B cell (primary cell): ENCODE results near the gene PDCD6IP. TPM values are rescaled to one million over a fixed set of nuclear protein-coding genes. Genes with fewer than 3 reads are reported as not detected.

Experiments used
- ATAC-seq: fragments of 200-7000 bp; cut with Tn5 transposase; one replicate; pipeline ENCODE4 v1.10.0; 2021; ENCODE audit warnings: low read depth, mild to moderate bottlenecking, moderate number of reproducible peaks, moderate library complexity
- CTCF ChIA-PET: fragments of 350-600 bp; sonication (Branson Sonifier 250); formaldehyde crosslinking; loops from one replicate; lab custom pipeline; 2021; ENCODE audit warnings: antibody characterized with exemption, inconsistent platforms; lab: Charles Lee
- POLR2A ChIA-PET: fragments of 350-600 bp; sonication (Branson Sonifier 250); formaldehyde crosslinking; loops from one replicate; lab custom pipeline; 2021; ENCODE audit warnings: antibody characterized with exemption; lab: Charles Lee
- DNase-seq: peaks from one replicate; pipeline ENCODE4 v3.0.0; 2013
- H2AFZ ChIP-seq: 2 replicates; pipeline ENCODE4 v1.6.1; 2012; ENCODE audit warnings: mild to moderate bottlenecking, low read depth, low read length; ENCODE audit not compliant: insufficient read depth, poor library complexity, severe bottlenecking
- H3K27ac ChIP-seq, 2 donors: 1 replicate in 1 of 2; 2 replicates in 1 of 2; pipeline ENCODE4 v1.5.1; 2012 to 2013; ENCODE audit warnings: low read length in 2 of 2, mild to moderate bottlenecking in 2 of 2, moderate library complexity in 1 of 2
- H3K27me3 ChIP-seq, 4 experiments: fragments of 200-600 bp in 1 of 4; sonication (generic) in 1 of 4; replicated peaks in 1 of 4; 1 replicate in 2 of 4; 2 replicates in 2 of 4; pipeline versions ENCODE4 v1.6.1 to v1.7.0; 2013 to 2016; ENCODE audit warnings: low read length in 3 of 4, mild to moderate bottlenecking in 2 of 4, mixed read lengths in 1 of 4, moderate library complexity in 1 of 4; ENCODE audit not compliant: insufficient read depth in 4 of 4, control insufficient read depth in 3 of 4; ENCODE audit errors: control extremely low read depth in 1 of 4
- H3K36me3 ChIP-seq, 2 experiments: replicated peaks in 1 of 2; 1 replicate in 1 of 2; 2 replicates in 1 of 2; pipeline versions ENCODE4 v1.6.1 to v1.7.1; 2013; ENCODE audit warnings: low read length in 1 of 2; ENCODE audit not compliant: insufficient read depth in 2 of 2, control insufficient read depth in 1 of 2; ENCODE audit errors: control extremely low read depth in 1 of 2, extremely low read depth in 1 of 2
- H3K4me1 ChIP-seq, 2 donors: fragments of 200-600 bp in 1 of 2; sonication (generic) in 1 of 2; 1 replicate in 1 of 2; 2 replicates in 1 of 2; pipeline versions ENCODE4 v1.5.1 to v1.6.1; 2013 to 2017; ENCODE audit warnings: low read length in 2 of 2; ENCODE audit not compliant: control insufficient read depth in 2 of 2, insufficient read depth in 2 of 2
- H3K4me2 ChIP-seq: replicated peaks from 2 replicates; pipeline ENCODE3; 2012; ENCODE audit warnings: mild to moderate bottlenecking, low read depth, low read length; ENCODE audit not compliant: poor library complexity, severe bottlenecking
- H3K4me3 ChIP-seq, 5 experiments: fragments of 200-600 bp in 1 of 5; sonication (generic) in 1 of 5; 1 replicate in 3 of 5; 2 replicates in 2 of 5; pipeline versions ENCODE4 v1.5.1 to v1.7.0; 2011 to 2016; ENCODE audit warnings: low read length in 4 of 5, mild to moderate bottlenecking in 4 of 5, low read depth in 2 of 5, control low read depth in 1 of 5, moderate library complexity in 1 of 5; ENCODE audit not compliant: insufficient read depth in 1 of 5; ENCODE audit errors: control extremely low read depth in 1 of 5, extremely low read depth in 1 of 5
- H3K79me2 ChIP-seq: fragments of 200-600 bp; sonication (generic); one replicate; pipeline ENCODE4 v1.6.0; 2016; ENCODE audit warnings: low read length; ENCODE audit not compliant: control insufficient read depth, insufficient read depth
- H3K9ac ChIP-seq: fragments of 200-600 bp; sonication (generic); 2 replicates; pipeline ENCODE4 v1.6.1; 2017; ENCODE audit warnings: mild to moderate bottlenecking, low read length, moderate library complexity
- H3K9me3 ChIP-seq, 3 donors: one replicate each; pipeline versions ENCODE4 v1.6.1 to v1.7.1; 2013; ENCODE audit warnings: low read length in 2 of 3; ENCODE audit not compliant: control insufficient read depth in 2 of 3, insufficient read depth in 1 of 3; ENCODE audit errors: control extremely low read depth in 1 of 3
- H4K20me1 ChIP-seq: 2 replicates; pipeline ENCODE4 v1.6.0; 2012; ENCODE audit warnings: mild to moderate bottlenecking, low read length; ENCODE audit not compliant: insufficient read depth, control insufficient read depth, poor library complexity, severe bottlenecking
- H3K27ac Mint-ChIP-seq: one replicate; pipeline ENCODE4 v1.8.0; 2021; ENCODE audit warnings: mixed read lengths
- H3K27me3 Mint-ChIP-seq: one replicate; pipeline ENCODE4 v1.8.0; 2021; ENCODE audit warnings: mixed read lengths
- H3K4me1 Mint-ChIP-seq: one replicate; pipeline ENCODE4 v1.8.0; 2021; ENCODE audit warnings: mixed read lengths
- H3K4me3 Mint-ChIP-seq: one replicate; pipeline ENCODE4 v1.8.0; 2021; ENCODE audit warnings: mixed read lengths
- H3K9me3 Mint-ChIP-seq: one replicate; pipeline ENCODE4 v1.8.0; 2022; ENCODE audit warnings: mixed read lengths; ENCODE audit not compliant: insufficient read depth
- CTCF ChIP-seq: fragments of 200-600 bp; IDR thresholded peaks from one replicate; pipeline ENCODE4 v1.8.0; 2022; ENCODE audit warnings: antibody characterized with exemption, mild to moderate bottlenecking
- EZH2 ChIP-seq: IDR thresholded peaks from 2 replicates; pipeline ENCODE4 v1.6.1; 2012; ENCODE audit warnings: borderline replicate concordance, low read depth, mild to moderate bottlenecking, moderate library complexity, low read length; ENCODE audit not compliant: insufficient read depth, poor library complexity, severe bottlenecking
- WGBS: methylation state at CpG from one replicate; pipeline ENCODE4 v1.1.5; 2013; ENCODE audit warnings: missing lambda C conversion rate; ENCODE audit not compliant: insufficient coverage; 5-methylcytosine and 5-hydroxymethylcytosine counted together
- intact Hi-C: fragments of 100-400 bp; cut with micrococcal nuclease; formaldehyde crosslinking; loops from one replicate; pipeline ENCODE4 v1.10.0; 2022
- polyA plus RNA-seq: library from polyadenylated mRNA; depleted of rRNA; stranded (reverse); fragments of >200 nt; gene quantifications from 2 replicates; pipeline ENCODE4 v1.2.3, GENCODE V29; 2012
- total RNA-seq, 2 donors: library from RNA; stranded (reverse); fragments of 120-200 nt in 1 of 2; gene quantifications; 1 replicate in 1 of 2; 2 replicates in 1 of 2; pipeline versions ENCODE4 v1.2.3 to v1.2.4, GENCODE V29; 2013 to 2022

The PDCD6IP gene
- total and polyA plus RNA-seq, 2 donors (not counting 1 experiment from before 2014, with no cell fraction given), result 103 to 276 TPM

DNA sequence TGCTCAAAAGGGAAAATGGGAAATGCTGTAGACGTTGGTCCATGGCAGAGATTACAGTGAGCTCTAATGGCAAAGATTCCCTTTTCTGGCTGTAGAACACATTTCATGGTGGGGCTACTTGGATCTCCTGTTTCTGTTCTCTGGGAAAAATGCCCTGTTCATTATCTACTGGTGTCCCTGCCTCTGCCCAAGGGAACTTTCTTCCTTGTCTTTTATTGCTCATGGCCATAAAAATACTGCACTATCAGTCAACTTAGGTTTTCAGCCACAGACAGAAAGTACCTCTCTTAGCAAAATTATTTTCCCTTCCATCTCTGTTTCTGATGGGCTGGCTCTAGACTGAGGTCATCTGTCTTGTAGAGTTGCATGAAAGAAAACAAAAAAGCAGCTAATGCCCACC, 98.9 kb downstream of the PDCD6IP start:
- ATAC-seq, result no peak
- Histone ChIP-seq H4K20me1 (no peaks in the 10 kb centered on the region), H3K9me3 (no peaks in the 10 kb centered on the region), H3K9ac (no peak overlapping the region), H3K4me2 (no peak overlapping the region), H3K4me1 (no peaks in the 10 kb centered on the region), H3K79me2 (no peaks in the 10 kb centered on the region), H3K27ac (no peak overlapping the region), H2AFZ (no peak overlapping the region), H3K4me3 (no peak overlapping the region), H3K27me3 (no peaks in the 10 kb centered on the region), H3K36me3 (no peaks in the 10 kb centered on the region)
- WGBS, result 33% methylated on average over 1 of the region's 1 CpG
- CTCF ChIA-PET, result interaction anchor here (3.6 kb wide), 1 partner anchor 14 kb away, joined by 12 read pairs; no protein-coding TSS in a partner anchor
- POLR2A ChIA-PET, result no interaction called here
- Mint-ChIP-seq H3K9me3 (no peaks in the 10 kb centered on the region), H3K4me3 (no peak overlapping the region), H3K4me1 (no peaks in the 10 kb centered on the region), H3K27me3 (peaks cover 4% of the 10 kb centered on the region), H3K27ac (no peak overlapping the region)
- TF ChIP-seq EZH2 (no peak), CTCF (no peak)
- no peak for DNase-seq
- intact Hi-C loops, result no loop called here

- no peaks in the 10 kb centered on the region for H3K4me1 ChIP-seq
- no peaks in the 10 kb centered on the region for H3K27me3 ChIP-seq
- H3K27ac ChIP-seq, result no peak overlapping the region
- peaks cover 4% of the 10 kb centered on the region for H3K27me3 Mint-ChIP-seq
- H3K9ac ChIP-seq, result no peak overlapping the region
- CTCF ChIA-PET, result interaction anchor here (3.6 kb wide), 1 partner anchor 15 kb away, joined by 12 read pairs; no protein-coding TSS in a partner anchor
- H3K9me3 Mint-ChIP-seq, result no peaks in the 10 kb centered on the region
- H3K4me3 ChIP-seq, result no peak overlapping the region
- H3K27ac Mint-ChIP-seq, result no peak overlapping the region
- H2AFZ ChIP-seq, result no peak overlapping the region
- no peaks in the 10 kb centered on the region for H3K36me3 ChIP-seq
- WGBS, result 94% methylated on average over 2 of the region's 2 CpGs
- no peaks in the 10 kb centered on the region for H3K79me2 ChIP-seq
- no peak overlapping the region for H3K4me3 Mint-ChIP-seq
- DNase-seq, result no peak
- POLR2A ChIA-PET, result no interaction called here
- H3K4me1 Mint-ChIP-seq, result no peaks in the 10 kb centered on the region
- no peak for TF ChIP-seq EZH2
- TF ChIP-seq CTCF, result no peak
- no peaks in the 10 kb centered on the region for H4K20me1 ChIP-seq
- intact Hi-C loops, result no loop called here
- no peak for ATAC-seq
- no peaks in the 10 kb centered on the region for H3K9me3 ChIP-seq
- no peak overlapping the region for H3K4me2 ChIP-seq
These were observed 100.5 kb downstream of the PDCD6IP start for GRCh38 chr3:33898901-33899300.
